CD4-positive, alpha-beta T cell (primary cell): Measurements from ENCODE around the gene PRKACA. TPM values are rescaled to one million over a fixed set of nuclear protein-coding genes. Genes with fewer than 3 reads are reported as not detected.

Experiments
- ATAC-seq: fragments of 200-7000 bp; cut with Tn5 transposase; one replicate; pipeline ENCODE4 v1.10.0; 2022; ENCODE audit warnings: mild to moderate bottlenecking; ENCODE audit not compliant: poor library complexity
- CTCF ChIA-PET: fragments of 350-600 bp; sonication (Branson Sonifier 250); formaldehyde crosslinking; loops from one replicate; lab custom pipeline; 2021; ENCODE audit warnings: antibody characterized with exemption, inconsistent platforms; lab: Charles Lee
- POLR2A ChIA-PET: fragments of 350-600 bp; sonication (Branson Sonifier 250); formaldehyde crosslinking; loops from one replicate; lab custom pipeline; 2021; ENCODE audit warnings: antibody characterized with exemption, inconsistent platforms; lab: Charles Lee
- DNase-seq, 14 experiments: peaks; one replicate each; pipeline ENCODE4 v3.0.0-alpha.2; 2013 to 2020; ENCODE audit warnings: mixed read lengths in 2 of 14
- H3K27ac ChIP-seq, 2 donors: one replicate each; pipeline versions ENCODE4 v1.5.1 to v1.7.0; 2013; ENCODE audit warnings: low read length in 2 of 2, low read depth in 1 of 2, mild to moderate bottlenecking in 1 of 2
- H3K27me3 ChIP-seq, 2 experiments: 1 replicate in 1 of 2; 2 replicates in 1 of 2; pipeline versions ENCODE4 v1.6.1 to v1.7.0; 2013; ENCODE audit warnings: low read length in 2 of 2, control low read depth in 1 of 2, mild to moderate bottlenecking in 1 of 2, moderate library complexity in 1 of 2; ENCODE audit not compliant: insufficient read depth in 2 of 2, control insufficient read depth in 1 of 2
- H3K36me3 ChIP-seq: one replicate; pipeline ENCODE4 v1.6.1; 2013; ENCODE audit warnings: low read length, control low read depth; ENCODE audit not compliant: insufficient read depth
- H3K4me1 ChIP-seq: one replicate; pipeline ENCODE4 v1.6.1; 2013; ENCODE audit warnings: low read length, control low read depth; ENCODE audit not compliant: insufficient read depth
- H3K4me3 ChIP-seq: one replicate; pipeline ENCODE4 v1.5.1; 2013; ENCODE audit warnings: mild to moderate bottlenecking, low read length, moderate library complexity
- H3K9me3 ChIP-seq, 2 experiments: 1 replicate in 1 of 2; 2 replicates in 1 of 2; pipeline versions ENCODE4 v1.6.1 to v1.7.0; 2013; ENCODE audit warnings: low read length in 2 of 2, mild to moderate bottlenecking in 2 of 2, control low read depth in 1 of 2, moderate library complexity in 1 of 2; ENCODE audit not compliant: control insufficient read depth in 1 of 2, insufficient read depth in 1 of 2
- H3K27ac Mint-ChIP-seq: one replicate; pipeline ENCODE4 v1.8.0; 2020; ENCODE audit warnings: mixed read lengths
- H3K27me3 Mint-ChIP-seq: one replicate; pipeline ENCODE4 v1.8.0; 2021; ENCODE audit warnings: mixed read lengths
- H3K36me3 Mint-ChIP-seq: one replicate; pipeline ENCODE4 v1.8.0; 2021; ENCODE audit warnings: low read depth, mixed read lengths
- H3K4me1 Mint-ChIP-seq: one replicate; pipeline ENCODE4 v1.8.0; 2021; ENCODE audit warnings: low read depth, mixed read lengths
- H3K4me3 Mint-ChIP-seq: one replicate; pipeline ENCODE4 v1.8.0; 2020; ENCODE audit warnings: mild to moderate bottlenecking, mixed read lengths
- H3K9me3 Mint-ChIP-seq: one replicate; pipeline ENCODE4 v1.8.0; 2020; ENCODE audit warnings: mixed read lengths
- CTCF ChIP-seq: fragments of 200-600 bp; IDR thresholded peaks from one replicate; pipeline ENCODE4 v1.8.0; 2022; ENCODE audit warnings: antibody characterized with exemption, mild to moderate bottlenecking
- intact Hi-C, 2 experiments: fragments of 100-400 bp; cut with DNase I in 1 of 2; cut with micrococcal nuclease in 1 of 2; formaldehyde crosslinking; loops; one replicate each; pipeline versions ENCODE4 v1.15.1 to v1.9.0; 2023 to 2025; cut with DNase I, micrococcal nuclease
- total RNA-seq, 174 experiments: library from RNA in 2 of 174; stranded (reverse) in 2 of 174; gene quantifications; one replicate each; pipeline ENCODE4 v1.2.3 and lab custom pipeline; 2021 to 2026

The PRKACA gene
- total RNA-seq, 2 experiments from 2014 or later, result 27.4 to 29.8 TPM

- H3K27ac Mint-ChIP-seq, result no peak overlapping the region
- no peak for ATAC-seq
- POLR2A ChIA-PET, result no interaction called here
These were observed 51.4 kb downstream of the PRKACA start for GRCh38 chr19:14066134-14066533.

GRCh38 chr19:14063105-14063504 lies 54.5 kb downstream of the PRKACA start:
- H3K36me3 ChIP-seq, result no peaks in the 10 kb centered on the region
- Mint-ChIP-seq H3K9me3 (no peaks in the 10 kb centered on the region), H3K27me3 (peaks cover 28% of the 10 kb centered on the region), H3K4me1 (peaks cover 10% of the 10 kb centered on the region), H3K27ac (no peak overlapping the region), H3K4me3 (no peak overlapping the region), H3K36me3 (no peaks in the 10 kb centered on the region)
- TF ChIP-seq CTCF, result no peak
- no peak overlapping the region for H3K27ac ChIP-seq
- DNase-seq (no peak), ATAC-seq (no peak)
- no peak overlapping the region for H3K4me3 ChIP-seq
- peaks cover 23 to 29% of the 10 kb centered on the region in 2 experiments for H3K27me3 ChIP-seq
- ChIA-PET CTCF (no interaction called here), POLR2A (no interaction called here)
- intact Hi-C loops, result no loop called here
- H3K4me1 ChIP-seq, result peaks cover 13% of the 10 kb centered on the region
- H3K9me3 ChIP-seq, result peaks cover 0 to 4% of the 10 kb centered on the region in 2 experiments

More at GRCh38 chr19:14066134-14066533, 51.4 kb downstream of the PRKACA start:
- H3K36me3 ChIP-seq, result no peaks in the 10 kb centered on the region
- H3K27ac ChIP-seq, result no peak overlapping the region
- intact Hi-C loops, result no loop called here
- no peaks in the 10 kb centered on the region for H3K9me3 ChIP-seq
- H3K4me3 ChIP-seq, result no peak overlapping the region
- CTCF ChIA-PET, result no interaction called here
- DNase-seq, result no peak
- Mint-ChIP-seq H3K4me3 (no peak overlapping the region), H3K4me1 (no peaks in the 10 kb centered on the region), H3K36me3 (no peaks in the 10 kb centered on the region), H3K27me3 (peaks cover 4% of the 10 kb centered on the region), H3K9me3 (no peaks in the 10 kb centered on the region)
- H3K27me3 ChIP-seq, result peaks cover 2 to 6% of the 10 kb centered on the region in 2 experiments
- H3K4me1 ChIP-seq, result no peaks in the 10 kb centered on the region
- no peak for TF ChIP-seq CTCF

- H3K4me3 ChIP-seq, result no peak overlapping the region
- peaks cover 34% of the 10 kb centered on the region for H3K27me3 Mint-ChIP-seq
- peaks cover 18% of the 10 kb centered on the region for H3K4me1 ChIP-seq
- peaks cover 0 to 4% of the 10 kb centered on the region in 2 experiments for H3K9me3 ChIP-seq
- TF ChIP-seq CTCF, result no peak
- CTCF ChIA-PET, result no interaction called here
- H3K27me3 ChIP-seq, result peaks cover 28 to 32% of the 10 kb centered on the region in 2 experiments
- H3K9me3 Mint-ChIP-seq, result no peaks in the 10 kb centered on the region
- no peak overlapping the region for H3K4me3 Mint-ChIP-seq
- DNase-seq (no peak), ATAC-seq (no peak)
- intact Hi-C loops, result no loop called here
- H3K36me3 ChIP-seq, result no peaks in the 10 kb centered on the region
- no peaks in the 10 kb centered on the region for H3K36me3 Mint-ChIP-seq
- H3K27ac ChIP-seq, result no peak overlapping the region
- peaks cover 10% of the 10 kb centered on the region for H3K4me1 Mint-ChIP-seq
- no peak overlapping the region for H3K27ac Mint-ChIP-seq
- POLR2A ChIA-PET, result no interaction called here
These were observed 55.1 kb downstream of the PRKACA start for GRCh38 chr19:14062558-14062855.
